Lower lobe of right lung (tissue), 2 donors: ENCODE results near the gene SETD5. TPM values are rescaled to one million over a fixed set of nuclear protein-coding genes. Genes with fewer than 3 reads are reported as not detected.
A peak's percentile ranks its signal among the peaks of the same experiment; 100 is the strongest.

Experiments used
- ATAC-seq, 2 donors: fragments of 200-7000 bp; cut with Tn5 transposase; one replicate each; pipeline ENCODE4 v1.9.1; 2020 to 2022; ENCODE audit warnings: mild to moderate bottlenecking in 2 of 2, moderate library complexity in 2 of 2
- DNase-seq: peaks from one replicate; pipeline ENCODE4 v3.0.0-alpha.2; 2020
- H3K27ac ChIP-seq: fragments of 200-600 bp; one replicate; pipeline ENCODE4 v1.8.0; 2022
- H3K27me3 ChIP-seq: fragments of 200-600 bp; one replicate; pipeline ENCODE4 v1.8.0; 2022; ENCODE audit warnings: low read depth
- H3K36me3 ChIP-seq: fragments of 200-600 bp; one replicate; pipeline ENCODE4 v1.8.0; 2022; ENCODE audit warnings: mild to moderate bottlenecking
- H3K4me1 ChIP-seq: fragments of 200-600 bp; one replicate; pipeline ENCODE4 v1.8.0; 2022
- H3K4me3 ChIP-seq: fragments of 200-600 bp; one replicate; pipeline ENCODE4 v1.8.0; 2022; ENCODE audit warnings: mild to moderate bottlenecking
- H3K9me3 ChIP-seq: fragments of 200-600 bp; one replicate; pipeline ENCODE4 v1.8.0; 2022
- intact Hi-C: fragments of 100-400 bp; cut with DNase I; formaldehyde crosslinking; loops from one replicate; pipeline ENCODE4 v1.11.0; 2022
- total RNA-seq: library from RNA; stranded (reverse); fragmentation: NEBNext Ultra II Directional; extraction: Animal tissue kit (Norgen Biotek cat#: 25700); gene quantifications from one replicate; pipeline ENCODE4 v1.2.1, GENCODE V29; 2021
- TF ChIP-seq, protein P1 (sequence below): fragments of 200-600 bp; IDR thresholded peaks from one replicate; pipeline ENCODE4 v1.8.0; 2022; ENCODE audit warnings: antibody characterized with exemption, mild to moderate bottlenecking
- donor health status: DM: no; HTN: yes; CAD: no; lungs with severe emphysema.

Gene SETD5
- total RNA-seq, 1 donor from 2014 or later = 116 TPM

DNA sequence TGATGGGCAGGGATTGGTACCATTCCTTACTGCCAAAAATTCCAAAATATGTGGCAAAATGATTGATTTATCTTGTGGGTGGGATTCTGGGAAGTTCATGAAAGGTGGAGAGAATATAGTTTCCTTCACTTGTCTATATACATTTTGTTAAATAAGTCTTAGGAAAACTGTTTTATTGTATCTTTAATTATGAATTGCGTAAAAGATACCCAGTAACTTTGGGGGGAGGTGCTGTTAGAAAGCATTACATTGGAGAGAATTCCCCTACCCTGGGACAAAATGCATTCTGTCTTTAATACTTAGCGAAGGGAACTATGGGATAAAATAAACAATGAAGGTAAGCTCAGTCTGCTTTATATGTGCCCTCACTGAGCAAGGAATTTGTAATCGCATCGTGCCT is 4.6 kb downstream of the SETD5 start:
- ATAC-seq = no peak
- Histone ChIP-seq H3K9me3 (no peaks in the 10 kb centered on the region), H3K27me3 (no peaks in the 10 kb centered on the region), H3K36me3 (no peaks in the 10 kb centered on the region), H3K4me1 (peaks cover 78% of the 10 kb centered on the region), H3K27ac (no peak overlapping the region), H3K4me3 (no peak overlapping the region)
- intact Hi-C loops = no loop called here
- TF ChIP-seq, protein P1, sequence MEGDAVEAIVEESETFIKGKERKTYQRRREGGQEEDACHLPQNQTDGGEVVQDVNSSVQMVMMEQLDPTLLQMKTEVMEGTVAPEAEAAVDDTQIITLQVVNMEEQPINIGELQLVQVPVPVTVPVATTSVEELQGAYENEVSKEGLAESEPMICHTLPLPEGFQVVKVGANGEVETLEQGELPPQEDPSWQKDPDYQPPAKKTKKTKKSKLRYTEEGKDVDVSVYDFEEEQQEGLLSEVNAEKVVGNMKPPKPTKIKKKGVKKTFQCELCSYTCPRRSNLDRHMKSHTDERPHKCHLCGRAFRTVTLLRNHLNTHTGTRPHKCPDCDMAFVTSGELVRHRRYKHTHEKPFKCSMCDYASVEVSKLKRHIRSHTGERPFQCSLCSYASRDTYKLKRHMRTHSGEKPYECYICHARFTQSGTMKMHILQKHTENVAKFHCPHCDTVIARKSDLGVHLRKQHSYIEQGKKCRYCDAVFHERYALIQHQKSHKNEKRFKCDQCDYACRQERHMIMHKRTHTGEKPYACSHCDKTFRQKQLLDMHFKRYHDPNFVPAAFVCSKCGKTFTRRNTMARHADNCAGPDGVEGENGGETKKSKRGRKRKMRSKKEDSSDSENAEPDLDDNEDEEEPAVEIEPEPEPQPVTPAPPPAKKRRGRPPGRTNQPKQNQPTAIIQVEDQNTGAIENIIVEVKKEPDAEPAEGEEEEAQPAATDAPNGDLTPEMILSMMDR = no peak
- no peak for DNase-seq

DNA sequence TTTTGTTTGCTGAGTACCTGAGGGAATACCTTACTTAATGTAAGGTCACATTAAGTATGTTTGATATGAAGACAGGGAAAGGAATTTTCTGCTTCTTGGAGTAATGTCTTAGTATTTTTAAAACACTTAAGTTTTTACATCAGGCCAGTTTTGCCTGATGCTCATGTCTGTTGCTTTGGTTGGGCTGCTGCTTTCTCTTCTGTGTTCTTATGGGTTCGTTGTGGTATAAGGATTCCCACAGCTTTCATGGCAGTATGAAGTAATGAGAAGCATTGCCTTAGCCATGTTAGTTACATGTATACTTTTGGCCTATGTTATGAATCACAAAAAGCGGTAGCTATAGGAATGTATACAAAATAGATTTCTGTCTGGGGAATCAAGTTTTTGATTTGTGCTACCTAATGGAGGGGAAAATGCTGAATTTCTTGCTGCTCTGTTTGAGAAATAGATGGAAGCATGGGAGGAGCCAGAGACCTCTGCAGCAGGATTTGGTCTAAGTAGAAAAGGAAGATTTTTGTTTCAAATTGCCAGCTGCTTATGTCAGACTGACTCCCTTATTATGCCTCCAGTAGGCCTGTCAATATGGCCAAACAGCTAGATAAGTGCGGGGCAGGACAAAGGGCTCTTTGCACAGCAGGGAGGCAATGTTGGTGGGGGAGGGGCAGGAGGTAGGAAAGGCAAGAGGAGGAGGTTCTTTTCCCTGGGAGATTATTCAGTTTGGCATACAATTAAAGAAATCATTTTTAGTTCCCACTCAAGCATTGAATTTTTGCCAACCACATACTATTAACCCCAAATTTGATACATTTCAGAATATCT is 5.2 kb downstream of the SETD5 start:
- no peak overlapping the region for H3K27ac ChIP-seq
- intact Hi-C loops = no loop called here
- DNase-seq (no peak), ATAC-seq (no peak)
- H3K4me1 ChIP-seq = peaks cover 84% of the 10 kb centered on the region
- TF ChIP-seq, protein P1 = no peak
- H3K36me3 ChIP-seq = no peaks in the 10 kb centered on the region
- H3K27me3 ChIP-seq = no peaks in the 10 kb centered on the region
- no peaks in the 10 kb centered on the region for H3K9me3 ChIP-seq
- H3K4me3 ChIP-seq = no peak overlapping the region

DNA sequence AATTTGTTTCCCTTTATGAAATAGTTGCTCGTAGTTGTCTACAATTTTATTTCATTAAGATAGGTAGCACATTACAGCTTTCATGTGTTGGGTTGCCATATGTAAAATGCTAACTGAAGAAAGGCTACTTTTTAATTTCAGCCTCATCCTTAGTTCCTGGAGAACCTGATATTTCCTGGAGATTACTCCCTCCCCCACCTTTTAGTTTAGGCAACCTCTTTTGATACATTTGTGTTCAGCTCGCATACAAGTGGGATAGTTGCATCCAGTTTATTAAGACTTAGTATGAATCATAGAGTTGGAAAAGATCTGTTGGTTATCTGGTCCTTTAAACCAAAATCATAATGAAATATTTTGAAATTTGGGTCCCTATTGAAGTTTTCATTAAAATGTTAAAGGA is 6.0 kb downstream of the SETD5 start:
- DNase-seq = no peak
- Histone ChIP-seq H3K27me3 (no peaks in the 10 kb centered on the region), H3K36me3 (no peaks in the 10 kb centered on the region), H3K4me1 (peaks cover 90% of the 10 kb centered on the region), H3K9me3 (no peaks in the 10 kb centered on the region), H3K27ac (no peak overlapping the region), H3K4me3 (no peak overlapping the region)
- TF ChIP-seq, protein P1 = no peak
- no peak for ATAC-seq
- intact Hi-C loops = no loop called here

DNA sequence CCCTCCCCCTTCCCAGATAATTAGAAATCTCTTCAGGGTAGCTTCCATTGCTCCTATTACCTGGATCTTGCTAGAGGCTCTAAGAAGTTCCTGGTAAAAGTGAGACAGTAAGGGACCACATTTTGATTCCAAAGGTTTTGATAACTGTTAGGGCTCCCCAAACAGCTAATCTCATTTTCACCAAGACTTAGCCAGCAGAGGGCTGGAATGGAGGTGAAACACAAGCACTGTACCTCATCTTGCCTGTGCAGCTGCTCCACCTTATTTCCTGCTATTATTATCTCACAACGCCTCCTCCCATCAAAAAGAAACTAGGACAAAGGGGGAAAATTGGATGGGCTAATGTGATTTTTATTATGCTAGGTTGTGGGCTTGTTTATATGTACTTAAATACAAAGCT is 7.3 kb downstream of the SETD5 start:
- H3K36me3 ChIP-seq = no peaks in the 10 kb centered on the region
- peaks cover 91% of the 10 kb centered on the region for H3K4me1 ChIP-seq
- H3K9me3 ChIP-seq = no peaks in the 10 kb centered on the region
- intact Hi-C loops = no loop called here
- H3K4me3 ChIP-seq = no peak overlapping the region
- H3K27me3 ChIP-seq = no peaks in the 10 kb centered on the region
- ATAC-seq (no peak), DNase-seq (no peak)
- peak overlapping the region; percentile 8 for H3K27ac ChIP-seq
- TF ChIP-seq, protein P1 = no peak

DNA sequence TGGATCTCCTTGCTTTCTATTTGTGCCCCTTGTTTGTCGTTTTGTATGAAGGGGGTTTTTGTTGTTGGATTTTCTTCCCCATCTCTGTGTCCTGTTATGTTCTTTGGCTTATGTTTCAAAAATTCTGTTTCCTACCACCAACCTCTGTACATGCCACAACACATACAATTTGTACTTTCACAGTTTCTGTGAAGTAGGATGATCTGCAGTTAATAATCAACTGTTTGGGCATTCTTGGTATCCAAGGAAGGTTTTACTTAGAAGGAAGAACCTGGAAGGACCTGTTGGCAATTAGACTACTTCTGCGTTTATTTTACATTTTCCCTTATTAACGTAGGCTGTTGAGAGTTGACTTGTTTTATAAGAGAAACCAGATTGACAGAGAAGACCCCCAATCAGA is 8.3 kb downstream of the SETD5 start:
- Histone ChIP-seq H3K9me3 (no peaks in the 10 kb centered on the region), H3K4me3 (no peak overlapping the region), H3K27me3 (no peaks in the 10 kb centered on the region), H3K4me1 (peaks cover 90% of the 10 kb centered on the region), H3K27ac (no peak overlapping the region), H3K36me3 (no peaks in the 10 kb centered on the region)
- peak in 1 of 2 donors; percentile 35 for ATAC-seq
- intact Hi-C loops = no loop called here
- TF ChIP-seq, protein P1 = no peak
- no peak for DNase-seq
